HG03139 (cell line): Measurements from ENCODE around the gene CCSER1.
"Not testable (repeated sequence)": the region's sequence is repeated elsewhere in the genome, so short reads cannot be mapped to it uniquely, and the experiment has no call there.

ENCODE experiments used
- ATAC-seq: cut with Tn5 transposase; IDR thresholded peaks from one replicate; pipeline ENCODE4 v1.9.1; 2021; ENCODE audit not compliant: unreplicated experiment

The CCSER1 gene

GRCh38 chr4:90889171-90889570 is 762.0 kb downstream of the CCSER1 start:
- ATAC-seq: no peak

- not testable (repeated sequence) for ATAC-seq
These were observed 776.2 kb downstream of the CCSER1 start for GRCh38 chr4:90903413-90903812.

GRCh38 chr4:90904021-90904420 is 776.8 kb downstream of the CCSER1 start:
- no peak for ATAC-seq

- ATAC-seq: no peak
These were observed 779.0 kb downstream of the CCSER1 start for GRCh38 chr4:90906239-90906638.

GRCh38 chr4:90911724-90912434 is 784.7 kb downstream of the CCSER1 start:
- not testable (repeated sequence) for ATAC-seq

GRCh38 chr4:90922174-90922573 is 795.0 kb downstream of the CCSER1 start:
- ATAC-seq: no peak

GRCh38 chr4:90926957-90927356 is 799.8 kb downstream of the CCSER1 start:
- no peak for ATAC-seq

GRCh38 chr4:90943311-90943710 is 816.1 kb downstream of the CCSER1 start:
- no peak for ATAC-seq

GRCh38 chr4:90946945-90947344 is 819.8 kb downstream of the CCSER1 start:
- ATAC-seq: no peak

GRCh38 chr4:90950385-90950841 is 823.2 kb downstream of the CCSER1 start:
- no peak for ATAC-seq

GRCh38 chr4:90951037-90951436 is 823.8 kb downstream of the CCSER1 start:
- ATAC-seq: no peak

GRCh38 chr4:90958256-90958895 is 831.2 kb downstream of the CCSER1 start:
- ATAC-seq: no peak

- no peak for ATAC-seq
These were observed 833.2 kb downstream of the CCSER1 start for GRCh38 chr4:90960433-90960832.

GRCh38 chr4:90960840-90961239 is 833.6 kb downstream of the CCSER1 start:
- ATAC-seq: no peak

GRCh38 chr4:90970021-90970420 is 842.8 kb downstream of the CCSER1 start:
- no peak for ATAC-seq

GRCh38 chr4:90977726-90978125 is 850.5 kb downstream of the CCSER1 start:
- no peak for ATAC-seq

- ATAC-seq: no peak
These were observed 852.4 kb downstream of the CCSER1 start for GRCh38 chr4:90979556-90979955.

- ATAC-seq: no peak
These were observed 855.6 kb downstream of the CCSER1 start for GRCh38 chr4:90982813-90983212.

- no peak for ATAC-seq
These were observed 863.1 kb downstream of the CCSER1 start for GRCh38 chr4:90990284-90990683.

GRCh38 chr4:90992213-90992612 is 865.0 kb downstream of the CCSER1 start:
- ATAC-seq: no peak

- no peak for ATAC-seq
These were observed 867.8 kb downstream of the CCSER1 start for GRCh38 chr4:90994851-90995574.

GRCh38 chr4:90995996-90996395 is 868.8 kb downstream of the CCSER1 start:
- ATAC-seq: no peak
